OCI-LY3 (cell line): Measurements from ENCODE around the gene SLAMF7.

Experiments used
- CTCF ChIP-seq: fragments of 200-600, 300-600 bp; sonication (generic); IDR thresholded peaks from 2 replicates; pipeline ENCODE4 v1.5.1; 2014; ENCODE audit warnings: antibody characterized with exemption, low read length, low read depth
- EZH2phosphoT487 ChIP-seq: fragments of 200-600 bp; shearing (Covaris generic); IDR thresholded peaks from 2 replicates; pipeline ENCODE4 v1.6.1; 2018; ENCODE audit warnings: antibody characterized with exemption, mixed run types, low read depth

GRCh38 chr1:160756849-160757201, 17.8 kb downstream of the SLAMF7 start:
- TF ChIP-seq CTCF (no peak), EZH2phosphoT487 (no peak)
